Thoracic aorta (tissue), 2 donors: ENCODE measurements around the gene ITGA6. TPM values are rescaled to one million over a fixed set of nuclear protein-coding genes. Genes with fewer than 3 reads are reported as not detected.

Source experiments
- ATAC-seq: fragments of 150-250 bp; one replicate; pipeline ENCODE4 v1.8.0; 2017; ENCODE audit warnings: low read depth; ENCODE audit not compliant: insufficient number of reproducible peaks, low FRiP score
- DNase-seq: peaks from one replicate; pipeline ENCODE4 v3.0.0-alpha.2; 2020; ENCODE audit warnings: low spot score
- H3K27ac ChIP-seq, 2 donors: fragments of 200-600 bp; sonication (generic); 1 replicate in 1 of 2; 2 replicates in 1 of 2; pipeline ENCODE4 v1.5.1; 2016; ENCODE audit warnings: mild to moderate bottlenecking in 2 of 2, moderate library complexity in 2 of 2
- H3K27me3 ChIP-seq: fragments of 200-600 bp; sonication (generic); replicated peaks from 2 replicates; pipeline ENCODE4 v1.6.0; 2016; ENCODE audit warnings: mild to moderate bottlenecking; ENCODE audit not compliant: insufficient read depth
- H3K36me3 ChIP-seq: fragments of 200-600 bp; sonication (generic); one replicate; pipeline ENCODE4 v1.5.1; 2016
- H3K4me1 ChIP-seq, 2 donors: fragments of 200-600 bp; sonication (generic); 1 replicate in 1 of 2; 2 replicates in 1 of 2; pipeline versions ENCODE4 v1.5.1 to v1.6.0; 2016; ENCODE audit warnings: low read depth in 2 of 2, mild to moderate bottlenecking in 1 of 2; ENCODE audit not compliant: control insufficient read depth in 1 of 2
- H3K4me3 ChIP-seq: fragments of 200-600 bp; sonication (generic); 2 replicates; pipeline ENCODE4 v1.5.1; 2016; ENCODE audit warnings: mild to moderate bottlenecking
- H3K9me3 ChIP-seq: fragments of 200-600 bp; sonication (generic); 2 replicates; pipeline ENCODE4 v1.5.1; 2016
- CTCF ChIP-seq: fragments of 200-600 bp; sonication (generic); IDR thresholded peaks from one replicate; pipeline ENCODE4 v1.5.1; 2019; ENCODE audit warnings: antibody characterized with exemption
- total RNA-seq, 2 donors: library from RNA; depleted of rRNA; stranded (reverse); fragments of >200 nt; gene quantifications; one replicate each; pipeline versions ENCODE4 v1.1.0 to v1.2.3, GENCODE V29; 2016

ITGA6 gene
- total RNA-seq, 2 donors from 2014 or later = 20.2 to 27.3 TPM

GRCh38 chr2:172399765-172400164, 27.6 kb upstream of the ITGA6 start:
- no peak overlapping the region for H3K27ac ChIP-seq
- DNase-seq = no peak
- H3K4me1 ChIP-seq = peaks cover under 1 to 15% of the 10 kb centered on the region in 2 donors
- no peaks in the 10 kb centered on the region for H3K36me3 ChIP-seq
- TF ChIP-seq CTCF = no peak
- H3K9me3 ChIP-seq = no peaks in the 10 kb centered on the region
- H3K27me3 ChIP-seq = no peaks in the 10 kb centered on the region
- H3K4me3 ChIP-seq = no peak overlapping the region
- no peak for ATAC-seq

- H3K27me3 ChIP-seq = no peaks in the 10 kb centered on the region
- no peak for TF ChIP-seq CTCF
- DNase-seq (no peak), ATAC-seq (no peak)
- H3K4me3 ChIP-seq = no peak overlapping the region
- no peaks in the 10 kb centered on the region for H3K9me3 ChIP-seq
- peaks cover 2 to 7% of the 10 kb centered on the region in 2 donors for H3K4me1 ChIP-seq
- H3K27ac ChIP-seq = no peak overlapping the region
- H3K36me3 ChIP-seq = no peaks in the 10 kb centered on the region
Observed at GRCh38 chr2:172402198-172402597, 25.2 kb upstream of the ITGA6 start.

- no peaks in the 10 kb centered on the region for H3K36me3 ChIP-seq
- peaks cover 0 to 2% of the 10 kb centered on the region in 2 donors for H3K4me1 ChIP-seq
- ATAC-seq (no peak), DNase-seq (no peak)
- TF ChIP-seq CTCF = no peak
- no peak overlapping the region for H3K4me3 ChIP-seq
- no peak overlapping the region for H3K27ac ChIP-seq
- H3K27me3 ChIP-seq = no peaks in the 10 kb centered on the region
- no peaks in the 10 kb centered on the region for H3K9me3 ChIP-seq
Observed at GRCh38 chr2:172403402-172403801, 24.0 kb upstream of the ITGA6 start.

- no peaks in the 10 kb centered on the region for H3K27me3 ChIP-seq
- no peaks in the 10 kb centered on the region for H3K9me3 ChIP-seq
- H3K4me1 ChIP-seq = peaks cover 0 to 2% of the 10 kb centered on the region in 2 donors
- no peak overlapping the region for H3K27ac ChIP-seq
- H3K36me3 ChIP-seq = no peaks in the 10 kb centered on the region
- no peak for DNase-seq
- H3K4me3 ChIP-seq = no peak overlapping the region
- ATAC-seq = no peak
- no peak for TF ChIP-seq CTCF
Observed at GRCh38 chr2:172403881-172404468, 23.4 kb upstream of the ITGA6 start.

GRCh38 chr2:172404824-172405223, 22.6 kb upstream of the ITGA6 start:
- Histone ChIP-seq H3K4me1 (peaks cover 0 to 2% of the 10 kb centered on the region in 2 donors), H3K4me3 (no peak overlapping the region), H3K36me3 (no peaks in the 10 kb centered on the region), H3K27me3 (no peaks in the 10 kb centered on the region), H3K27ac (no peak overlapping the region), H3K9me3 (no peaks in the 10 kb centered on the region)
- ATAC-seq (no peak), DNase-seq (no peak)
- no peak for TF ChIP-seq CTCF
